Subcutaneous abdominal adipose tissue (tissue), 5 donors: ENCODE measurements around the gene SEC14L6.
"Not testable (repeated sequence)": the region's sequence is repeated elsewhere in the genome, so short reads cannot be mapped to it uniquely, and the experiment has no call there.

Source experiments
- H3K27ac ChIP-seq: one replicate; pipeline ENCODE4 v1.7.0; 2013; ENCODE audit warnings: low read depth, mild to moderate bottlenecking, inconsistent platforms, low read length, moderate library complexity
- H3K27me3 ChIP-seq, 5 donors: one replicate each; pipeline ENCODE4 v1.7.0; 2013; ENCODE audit warnings: low read length in 5 of 5, inconsistent platforms in 1 of 5; ENCODE audit not compliant: control insufficient read depth in 5 of 5, insufficient read depth in 4 of 5
- H3K36me3 ChIP-seq, 5 donors: one replicate each; pipeline ENCODE4 v1.7.0; 2013; ENCODE audit warnings: low read length in 5 of 5; ENCODE audit not compliant: control insufficient read depth in 5 of 5, insufficient read depth in 5 of 5
- H3K4me1 ChIP-seq, 5 donors: one replicate each; pipeline ENCODE4 v1.7.0; 2013; ENCODE audit warnings: low read length in 5 of 5, mild to moderate bottlenecking in 3 of 5, moderate library complexity in 1 of 5; ENCODE audit not compliant: control insufficient read depth in 5 of 5, insufficient read depth in 5 of 5
- H3K4me3 ChIP-seq, 5 donors: one replicate each; pipeline ENCODE4 v1.7.0; 2013; ENCODE audit warnings: low read length in 5 of 5, low read depth in 1 of 5
- H3K9ac ChIP-seq, 5 donors: one replicate each; pipeline ENCODE4 v1.7.0; 2013; ENCODE audit warnings: low read length in 5 of 5, mild to moderate bottlenecking in 4 of 5, moderate library complexity in 3 of 5
- H3K9me3 ChIP-seq, 5 donors: one replicate each; pipeline ENCODE4 v1.7.0; 2013; ENCODE audit warnings: low read length in 5 of 5; ENCODE audit not compliant: control insufficient read depth in 5 of 5
- donor health status: healthy.
- donor health status: healthy.
- donor health status: healthy.
- donor health status: healthy.
- donor health status: healthy.

Gene SEC14L6

DNA sequence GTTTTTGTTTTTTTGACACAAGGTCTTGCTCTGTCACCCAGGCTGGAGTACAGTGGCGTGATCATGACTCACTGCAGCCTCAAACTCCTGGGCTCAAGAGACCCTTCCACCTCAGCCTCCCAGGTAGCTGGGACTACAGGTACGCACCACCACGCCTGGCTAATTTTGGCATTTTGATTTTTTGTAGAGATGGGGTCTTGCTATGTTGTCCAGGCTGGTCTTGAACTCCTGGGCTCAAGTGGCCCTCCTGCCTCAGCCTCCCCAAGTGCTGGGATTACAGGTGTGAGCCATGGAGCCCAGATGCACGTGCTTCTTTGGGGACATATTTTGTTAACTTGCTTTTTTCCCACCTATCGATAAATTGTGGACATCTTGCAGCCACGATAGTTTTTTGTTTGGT lies 20.7 kb upstream of the SEC14L6 start:
- not testable (repeated sequence) for H3K4me3 ChIP-seq, H3K36me3 ChIP-seq, H3K27ac ChIP-seq, H3K9ac ChIP-seq, H3K9me3 ChIP-seq, H3K4me1 ChIP-seq
- peaks cover 4 to 14% (median 8%) of the 10 kb centered on the region in 5 donors for H3K27me3 ChIP-seq

DNA sequence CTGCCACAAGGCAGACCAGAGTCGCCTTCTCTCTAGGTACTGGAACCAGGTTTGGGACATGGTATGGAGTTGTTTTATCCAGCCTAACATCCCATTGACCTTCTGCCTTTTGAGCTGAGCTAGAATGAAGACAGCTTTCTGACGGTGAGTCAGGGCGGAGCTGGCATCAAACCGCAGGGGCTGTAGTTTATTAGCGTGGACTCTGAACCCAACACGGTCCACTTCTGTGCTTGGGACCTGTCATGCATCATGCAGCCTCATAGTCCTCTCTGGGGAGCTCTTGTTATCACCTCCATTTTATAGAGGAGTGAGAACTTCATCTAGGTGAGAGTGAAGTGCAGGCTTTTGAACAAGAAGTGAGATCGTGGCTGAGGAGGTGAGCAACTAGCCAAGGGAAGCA lies 19.6 kb upstream of the SEC14L6 start:
- Histone ChIP-seq H3K9ac (no peak overlapping the region), H3K4me3 (no peak overlapping the region), H3K4me1 (no peaks in the 10 kb centered on the region), H3K27me3 (peaks cover 8 to 20% (median 12%) of the 10 kb centered on the region in 5 donors), H3K27ac (no peak overlapping the region), H3K36me3 (no peaks in the 10 kb centered on the region), H3K9me3 (no peaks in the 10 kb centered on the region)

DNA sequence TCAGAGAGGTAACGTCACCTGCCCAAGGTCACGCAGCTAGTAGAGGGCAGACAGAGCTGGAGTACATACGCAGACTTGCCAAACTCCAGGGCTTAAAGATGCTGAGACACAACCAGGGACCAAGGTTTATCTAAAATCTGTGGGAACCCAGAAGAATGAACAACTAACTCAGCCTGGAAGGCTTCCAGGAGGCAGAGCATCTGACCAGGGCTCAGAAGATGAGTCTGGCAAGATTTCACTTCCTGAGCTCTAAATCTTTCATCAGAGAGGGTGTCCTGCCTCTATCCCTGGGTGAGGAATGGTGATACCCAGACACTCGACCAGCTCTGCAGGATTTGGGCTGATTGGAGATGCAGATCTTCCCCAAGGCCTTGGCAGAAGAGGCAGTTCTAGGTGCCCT lies 18.8 kb upstream of the SEC14L6 start:
- no peak overlapping the region for H3K4me3 ChIP-seq
- H3K9me3 ChIP-seq, result no peaks in the 10 kb centered on the region
- H3K27me3 ChIP-seq, result peaks cover 8 to 21% (median 11%) of the 10 kb centered on the region in 5 donors
- no peak overlapping the region for H3K9ac ChIP-seq
- H3K36me3 ChIP-seq, result no peaks in the 10 kb centered on the region
- no peaks in the 10 kb centered on the region for H3K4me1 ChIP-seq
- H3K27ac ChIP-seq, result no peak overlapping the region

DNA sequence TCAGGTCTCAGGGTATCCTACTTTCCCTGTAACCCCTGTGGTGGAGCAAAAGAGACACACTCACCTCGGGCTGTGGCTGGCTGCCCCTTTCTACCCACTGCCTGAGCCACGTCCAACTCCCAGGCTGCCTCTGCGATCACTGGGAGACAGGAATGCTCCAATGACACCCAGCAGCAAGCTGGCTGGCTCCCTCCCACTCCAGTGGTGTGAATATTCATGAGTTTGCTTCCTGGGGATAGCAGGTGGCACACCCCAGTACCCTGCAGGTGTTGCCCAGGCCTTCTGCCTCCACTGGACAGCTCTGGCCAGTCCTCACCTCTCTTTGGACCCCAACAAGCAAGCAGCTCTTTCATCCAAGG lies 18.2 kb upstream of the SEC14L6 start:
- Histone ChIP-seq H3K27me3 (peaks cover 8 to 22% (median 11%) of the 10 kb centered on the region in 5 donors), H3K9ac (no peak overlapping the region), H3K9me3 (no peaks in the 10 kb centered on the region), H3K27ac (no peak overlapping the region), H3K4me1 (no peaks in the 10 kb centered on the region), H3K36me3 (no peaks in the 10 kb centered on the region), H3K4me3 (no peak overlapping the region)

DNA sequence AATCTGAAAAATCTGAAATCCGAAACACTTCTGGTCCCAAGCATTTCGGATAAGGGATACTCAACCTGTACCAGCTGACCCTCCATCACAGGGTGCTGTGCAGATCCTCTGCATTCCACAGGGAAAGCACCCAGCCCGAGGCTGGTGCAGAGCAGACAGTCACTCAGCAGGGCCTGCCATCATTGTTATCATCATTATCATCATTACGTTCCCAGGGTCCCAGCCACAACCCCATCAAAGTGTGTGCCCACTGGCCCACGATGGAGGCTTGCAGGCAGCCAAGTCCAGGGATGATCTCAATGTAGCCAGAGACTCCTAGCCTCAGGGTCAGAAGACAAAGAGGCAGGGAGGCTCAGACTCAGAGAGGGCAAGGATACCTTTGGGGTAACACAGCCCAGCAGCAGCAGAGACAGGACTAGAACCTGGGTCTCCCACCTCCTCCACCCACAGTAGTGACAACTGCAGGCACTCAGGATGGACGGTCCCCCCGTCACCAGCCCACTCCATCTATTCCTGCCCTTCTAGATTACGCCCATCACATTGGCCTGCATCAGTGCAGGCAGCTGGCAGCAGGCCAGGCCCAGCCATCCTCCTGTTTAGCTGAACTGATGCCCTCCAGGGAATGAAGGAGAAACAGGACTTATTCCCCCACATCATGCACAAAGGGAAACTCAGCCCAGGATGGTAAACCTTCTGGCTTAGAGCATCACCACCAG lies 17.7 kb upstream of the SEC14L6 start:
- Histone ChIP-seq H3K9me3 (no peaks in the 10 kb centered on the region), H3K9ac (no peak overlapping the region)

DNA sequence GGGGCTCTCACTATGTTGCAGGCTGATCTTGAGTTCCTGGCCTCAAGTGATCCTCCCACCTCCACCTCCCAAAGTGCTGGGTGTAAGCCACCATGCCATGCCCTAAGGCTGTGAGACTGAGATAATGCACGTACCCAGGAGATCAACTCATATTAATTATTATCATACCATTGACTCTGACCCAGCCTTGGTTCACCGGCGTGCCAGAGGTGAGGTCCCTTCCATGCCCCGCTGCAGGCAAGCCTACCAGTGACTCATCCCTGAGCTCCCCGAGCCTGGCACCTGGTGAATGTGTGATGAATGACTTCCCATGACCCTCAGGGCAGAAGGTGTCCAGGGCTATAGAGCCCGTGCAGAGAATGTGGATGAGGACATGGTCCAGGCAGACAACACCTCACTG lies 15.8 kb upstream of the SEC14L6 start:
- peaks cover 2 to 22% (median 8%) of the 10 kb centered on the region in 5 donors for H3K27me3 ChIP-seq
- H3K4me3 ChIP-seq, result no peak overlapping the region
- no peaks in the 10 kb centered on the region for H3K36me3 ChIP-seq
- H3K27ac ChIP-seq, result no peak overlapping the region
- H3K9ac ChIP-seq, result no peak overlapping the region
- H3K9me3 ChIP-seq, result no peaks in the 10 kb centered on the region
- no peaks in the 10 kb centered on the region for H3K4me1 ChIP-seq

More for the DNA sequence above, 17.7 kb upstream of the SEC14L6 start:
- H3K27me3 ChIP-seq, result peaks cover 8 to 25% (median 10%) of the 10 kb centered on the region in 5 donors
- no peak overlapping the region for H3K27ac ChIP-seq
- H3K4me1 ChIP-seq, result no peaks in the 10 kb centered on the region
- no peaks in the 10 kb centered on the region for H3K36me3 ChIP-seq
- H3K4me3 ChIP-seq, result no peak overlapping the region

DNA sequence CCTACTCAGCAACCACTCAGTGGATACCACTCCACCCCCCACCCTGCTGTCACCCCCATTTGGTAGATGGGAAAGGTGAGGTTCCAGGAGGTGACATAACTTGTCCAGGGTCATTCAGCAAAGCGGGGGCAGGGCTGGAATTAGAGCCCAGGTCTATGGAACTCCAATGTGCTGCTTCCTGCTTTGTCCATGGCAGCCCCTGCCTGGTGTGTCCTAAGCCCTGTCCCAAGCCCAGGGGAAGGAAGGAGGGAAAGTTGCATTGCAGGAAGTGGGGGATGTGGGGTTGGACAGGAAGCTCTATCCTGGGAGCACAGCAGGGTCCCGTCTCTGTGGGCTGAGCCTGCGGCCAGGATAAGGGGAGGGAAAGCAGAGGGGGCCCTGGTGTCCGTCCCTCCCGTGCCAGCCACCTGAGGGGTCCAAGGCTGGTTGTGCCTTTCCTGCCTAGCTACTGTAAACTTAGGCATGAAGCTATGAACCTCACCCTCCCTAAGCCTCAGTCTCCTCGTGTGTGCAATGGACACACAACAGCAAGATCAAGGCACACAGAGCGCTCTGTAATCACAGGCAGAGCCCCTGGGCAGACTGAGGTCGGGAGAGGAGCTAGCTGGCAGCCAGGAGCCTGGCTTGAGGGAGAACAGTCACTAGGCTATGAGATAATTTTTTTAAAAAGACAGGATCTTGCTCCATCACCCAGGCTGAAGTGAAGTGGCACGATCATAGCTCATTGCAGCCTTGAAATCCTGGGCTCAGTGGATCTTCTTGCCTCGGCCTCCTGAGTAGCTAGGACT lies 15.1 kb upstream of the SEC14L6 start:
- no peak overlapping the region for H3K4me3 ChIP-seq
- H3K4me1 ChIP-seq, result no peaks in the 10 kb centered on the region
- no peak overlapping the region for H3K9ac ChIP-seq
- no peak overlapping the region for H3K27ac ChIP-seq
- H3K9me3 ChIP-seq, result no peaks in the 10 kb centered on the region
- no peaks in the 10 kb centered on the region for H3K36me3 ChIP-seq
- peaks cover 2 to 22% (median 8%) of the 10 kb centered on the region in 5 donors for H3K27me3 ChIP-seq

DNA sequence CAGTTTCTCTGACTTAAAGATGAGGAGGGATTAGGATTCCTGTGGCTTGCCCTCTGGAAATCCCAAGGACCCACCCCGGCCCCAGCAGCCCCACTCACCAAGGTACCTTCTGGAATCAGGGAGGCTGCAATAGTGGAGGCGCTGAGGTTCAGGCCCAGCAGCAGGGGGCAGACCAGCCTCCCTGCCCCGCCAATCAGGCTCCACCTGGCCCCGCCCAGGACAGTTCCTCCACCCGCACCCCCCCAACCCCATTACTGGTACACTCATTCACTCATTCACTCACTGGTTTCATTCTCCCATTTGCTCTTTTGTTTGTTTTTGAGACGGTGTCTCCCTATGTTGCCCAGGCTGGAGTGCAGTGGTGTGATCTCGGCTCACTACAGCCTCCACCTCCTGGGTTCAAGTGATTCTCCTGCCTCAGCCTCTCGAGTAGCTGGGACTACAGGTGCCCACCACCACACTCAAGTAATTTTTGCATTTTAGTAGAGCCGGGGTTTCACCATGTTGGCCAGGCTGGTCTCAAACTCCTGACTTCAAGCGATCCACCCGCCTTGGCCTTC lies 14.2 kb upstream of the SEC14L6 start:
- H3K9ac ChIP-seq, H3K9me3 ChIP-seq, H3K36me3 ChIP-seq, H3K4me3 ChIP-seq, H3K27ac ChIP-seq, H3K4me1 ChIP-seq: not testable (repeated sequence)
- H3K27me3 ChIP-seq, result peaks cover 2 to 22% (median 8%) of the 10 kb centered on the region in 5 donors

DNA sequence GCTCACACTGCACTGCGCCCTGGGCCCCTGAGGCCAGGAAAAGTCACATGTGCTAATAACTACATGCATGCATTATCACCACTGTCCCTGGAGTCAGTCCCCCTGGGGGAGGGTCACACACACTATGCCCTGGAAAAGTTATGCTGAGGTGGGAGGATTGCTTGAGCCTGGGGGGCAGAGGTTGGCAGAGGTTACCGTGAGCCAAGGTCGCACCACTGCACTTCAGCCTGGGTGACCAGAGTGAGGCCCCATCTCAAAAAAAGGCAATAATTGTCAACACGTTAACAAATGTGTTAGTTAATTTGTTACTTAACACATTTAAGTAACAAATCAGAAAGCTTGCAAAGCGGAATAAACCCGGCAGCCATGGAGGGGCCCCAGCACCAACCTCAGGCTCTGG lies 13.3 kb upstream of the SEC14L6 start:
- Histone ChIP-seq H3K9ac (no peak overlapping the region), H3K4me3 (no peak overlapping the region), H3K9me3 (no peaks in the 10 kb centered on the region), H3K36me3 (no peaks in the 10 kb centered on the region), H3K27me3 (peaks cover 2 to 22% (median 8%) of the 10 kb centered on the region in 5 donors), H3K27ac (no peak overlapping the region), H3K4me1 (no peaks in the 10 kb centered on the region)

DNA sequence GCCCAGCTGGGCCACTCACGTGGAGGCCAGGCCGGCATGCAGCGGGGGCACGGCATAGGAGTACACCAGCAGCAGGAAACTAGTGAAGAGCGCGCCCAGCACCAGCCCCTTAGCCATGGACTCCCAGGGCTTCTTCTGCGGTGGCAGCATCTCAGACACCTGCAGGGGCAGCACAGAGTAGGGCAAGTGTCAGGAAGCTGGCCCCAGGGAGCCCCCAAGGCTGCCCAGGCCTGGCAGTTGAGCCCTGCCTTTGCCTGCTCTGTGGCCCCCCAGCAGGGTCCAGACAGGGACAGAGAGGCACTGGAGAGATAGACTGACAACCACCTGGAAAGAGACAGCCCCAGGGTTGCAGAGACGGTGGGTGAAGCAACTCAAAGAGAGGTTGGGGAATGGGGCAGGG lies 10.7 kb upstream of the SEC14L6 start:
- Histone ChIP-seq H3K27ac (no peak overlapping the region), H3K9me3 (no peaks in the 10 kb centered on the region)

More for the DNA sequence above, 10.7 kb upstream of the SEC14L6 start:
- Histone ChIP-seq H3K36me3 (no peaks in the 10 kb centered on the region), H3K4me1 (no peaks in the 10 kb centered on the region), H3K4me3 (no peak overlapping the region), H3K9ac (no peak overlapping the region), H3K27me3 (peaks cover 2 to 11% (median 7%) of the 10 kb centered on the region in 5 donors)
